GM12892 (cell line): ENCODE data around the gene ZNFX1.

ENCODE experiments used
- POLR2AphosphoS5 ChIP-seq: IDR thresholded peaks from 2 replicates; pipeline ENCODE4 v1.6.1; 2011; ENCODE audit warnings: low read depth, low read length, control low read depth
- TAF1 ChIP-seq: IDR thresholded peaks from 2 replicates; pipeline ENCODE4 v1.6.1; 2011; ENCODE audit warnings: low read depth, mild to moderate bottlenecking, control low read depth, low read length, borderline replicate concordance

- TF ChIP-seq TAF1: peak; percentile 100
- TF ChIP-seq POLR2AphosphoS5: peak; percentile 100
These were observed at the start of gene ZNFX1 for GRCh38 chr20:49278036-49278817.
